Tibial nerve (tissue), 4 donors: ENCODE measurements around the gene MSI2.

ENCODE experiments used
- EP300 ChIP-seq, 2 donors: sonication (generic); formaldehyde crosslinking; IDR thresholded peaks; one replicate each; pipeline ENCODE4 v1.6.1; 2017; ENCODE audit warnings: antibody characterized with exemption in 2 of 2, mild to moderate bottlenecking in 1 of 2
- POLR2A ChIP-seq, 2 donors: fragments of 450-650 bp; IDR thresholded peaks; one replicate each; pipeline ENCODE4 v1.6.1; 2017; ENCODE audit warnings: antibody characterized with exemption in 2 of 2, mild to moderate bottlenecking in 2 of 2, moderate library complexity in 2 of 2
- TF ChIP-seq, protein P1 (sequence below), 5 experiments: fragments of 200-600 bp in 3 of 5; fragments of 450-650 bp in 2 of 5; sonication (generic) in 3 of 5; IDR thresholded peaks; one replicate each; pipeline ENCODE4 v1.5.1; 2016 to 2019; ENCODE audit warnings: antibody characterized with exemption in 5 of 5, mild to moderate bottlenecking in 3 of 5, moderate library complexity in 2 of 5

DNA sequence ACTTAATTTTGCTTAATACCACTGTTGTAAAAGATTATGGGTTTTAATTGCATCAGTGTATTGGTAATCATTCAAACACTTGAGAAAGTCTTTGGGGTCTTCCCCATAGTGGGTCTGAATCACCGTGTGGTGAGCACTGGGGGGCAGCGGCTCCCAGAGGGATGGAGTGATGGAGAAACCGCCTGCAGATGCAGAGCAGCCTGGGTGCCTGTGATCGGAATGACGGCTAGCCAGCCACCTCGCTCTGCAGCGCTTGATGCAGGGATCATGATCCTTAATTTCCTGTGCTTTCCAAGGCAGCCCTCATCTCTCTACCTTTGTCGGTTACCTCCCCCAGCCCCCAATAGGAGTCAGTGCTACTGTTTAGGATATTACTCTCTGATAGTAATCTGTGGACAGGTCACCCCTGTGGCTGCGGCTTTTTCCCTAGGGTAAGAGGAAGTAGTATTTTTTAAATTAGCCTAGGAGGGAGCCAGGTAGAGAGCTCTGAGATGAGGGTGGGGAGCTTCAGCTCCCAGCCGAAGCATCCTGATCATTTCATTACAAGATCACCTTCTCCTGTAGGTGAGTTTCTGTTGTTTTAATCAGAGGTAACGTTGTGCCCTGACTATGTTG is 135.6 kb downstream of the MSI2 start:
- TF ChIP-seq, protein P1, sequence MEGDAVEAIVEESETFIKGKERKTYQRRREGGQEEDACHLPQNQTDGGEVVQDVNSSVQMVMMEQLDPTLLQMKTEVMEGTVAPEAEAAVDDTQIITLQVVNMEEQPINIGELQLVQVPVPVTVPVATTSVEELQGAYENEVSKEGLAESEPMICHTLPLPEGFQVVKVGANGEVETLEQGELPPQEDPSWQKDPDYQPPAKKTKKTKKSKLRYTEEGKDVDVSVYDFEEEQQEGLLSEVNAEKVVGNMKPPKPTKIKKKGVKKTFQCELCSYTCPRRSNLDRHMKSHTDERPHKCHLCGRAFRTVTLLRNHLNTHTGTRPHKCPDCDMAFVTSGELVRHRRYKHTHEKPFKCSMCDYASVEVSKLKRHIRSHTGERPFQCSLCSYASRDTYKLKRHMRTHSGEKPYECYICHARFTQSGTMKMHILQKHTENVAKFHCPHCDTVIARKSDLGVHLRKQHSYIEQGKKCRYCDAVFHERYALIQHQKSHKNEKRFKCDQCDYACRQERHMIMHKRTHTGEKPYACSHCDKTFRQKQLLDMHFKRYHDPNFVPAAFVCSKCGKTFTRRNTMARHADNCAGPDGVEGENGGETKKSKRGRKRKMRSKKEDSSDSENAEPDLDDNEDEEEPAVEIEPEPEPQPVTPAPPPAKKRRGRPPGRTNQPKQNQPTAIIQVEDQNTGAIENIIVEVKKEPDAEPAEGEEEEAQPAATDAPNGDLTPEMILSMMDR (IDR thresholded peaks at IDR 0.05): no peak
- no peak for TF ChIP-seq POLR2A (IDR thresholded peaks at IDR 0.05)
- no peak for TF ChIP-seq EP300 (IDR thresholded peaks at IDR 0.05)
